GM23338 (cell line): ENCODE measurements around the gene ANO4. TPM values are rescaled to one million over a fixed set of nuclear protein-coding genes. Genes with fewer than 3 reads are reported as not detected.

Experiments
- ATAC-seq: fragments of 200-7000 bp; cut with Tn5 transposase; 3 replicates; pipeline ENCODE4 v1.9.1; 2020
- DNase-seq: peaks from one replicate; pipeline ENCODE4 v3.0.0-alpha.2; 2015; ENCODE audit warnings: low spot score
- H2AFZ ChIP-seq: fragments of 200-600 bp; sonication (generic); 2 replicates; pipeline ENCODE4 v1.8.0; 2016; ENCODE audit warnings: antibody characterized with exemption, mild to moderate bottlenecking, moderate library complexity
- H3F3A ChIP-seq: fragments of 200-600 bp; sonication (generic); replicated peaks from 2 replicates; pipeline ENCODE4 v1.8.0; 2017; ENCODE audit warnings: antibody characterized with exemption, mixed run types, low read depth
- H3K27ac ChIP-seq: fragments of 200-600 bp; sonication (generic); 2 replicates; pipeline ENCODE4 v1.6.1; 2016; ENCODE audit warnings: low read depth
- H3K27me3 ChIP-seq: fragments of 200-600 bp; sonication (generic); 2 replicates; pipeline ENCODE4 v1.8.0; 2016; ENCODE audit warnings: mild to moderate bottlenecking, mixed run types, moderate library complexity; ENCODE audit not compliant: insufficient read depth
- H3K36me3 ChIP-seq: fragments of 200-600 bp; sonication (generic); 2 replicates; pipeline ENCODE4 v1.8.0; 2016; ENCODE audit warnings: mild to moderate bottlenecking; ENCODE audit not compliant: insufficient read depth
- H3K4me1 ChIP-seq: fragments of 200-600 bp; sonication (generic); 2 replicates; pipeline ENCODE4 v1.8.0; 2016; ENCODE audit warnings: mild to moderate bottlenecking, moderate library complexity; ENCODE audit not compliant: insufficient read depth
- H3K4me2 ChIP-seq: fragments of 200-600 bp; sonication (generic); 2 replicates; pipeline ENCODE4 v1.7.1; 2017; ENCODE audit warnings: mixed run types
- H3K4me3 ChIP-seq: fragments of 200-600 bp; sonication (generic); 2 replicates; pipeline ENCODE4 v1.6.1; 2016; ENCODE audit warnings: mixed run types
- H3K79me2 ChIP-seq: fragments of 200-600 bp; sonication (generic); replicated peaks from 2 replicates; pipeline ENCODE4 v1.8.0; 2017; ENCODE audit warnings: mild to moderate bottlenecking; ENCODE audit not compliant: insufficient read depth
- H3K9me2 ChIP-seq: fragments of 200-600 bp; sonication (generic); 2 replicates; pipeline ENCODE4 v1.8.0; 2017; ENCODE audit not compliant: insufficient read depth
- H4K20me1 ChIP-seq: fragments of 200-600 bp; sonication (generic); replicated peaks from 2 replicates; pipeline ENCODE4 v1.8.0; 2017; ENCODE audit warnings: mild to moderate bottlenecking; ENCODE audit not compliant: insufficient read depth
- H3K27ac Mint-ChIP-seq: 2 replicates; pipeline ENCODE4 v1.8.0; 2020; ENCODE audit warnings: inconsistent platforms, mild to moderate bottlenecking, moderate library complexity, mixed read lengths
- H3K27me3 Mint-ChIP-seq: 3 replicates; pipeline ENCODE4 v1.8.0; 2022; ENCODE audit warnings: low read depth, mild to moderate bottlenecking, moderate library complexity, mixed read lengths, inconsistent platforms; ENCODE audit not compliant: insufficient read depth, poor library complexity
- H3K36me3 Mint-ChIP-seq: 3 replicates; pipeline ENCODE4 v1.8.0; 2021; ENCODE audit warnings: low read depth, mild to moderate bottlenecking, inconsistent platforms, moderate library complexity, mixed read lengths
- H3K4me1 Mint-ChIP-seq: 3 replicates; pipeline ENCODE4 v1.8.0; 2020; ENCODE audit warnings: mild to moderate bottlenecking, inconsistent platforms, mixed read lengths
- H3K4me3 Mint-ChIP-seq: 3 replicates; pipeline ENCODE4 v1.8.0; 2021; ENCODE audit warnings: moderate library complexity, mild to moderate bottlenecking, inconsistent platforms, mixed read lengths
- H3K9me3 Mint-ChIP-seq: 3 replicates; pipeline ENCODE4 v1.8.0; 2020; ENCODE audit warnings: moderate library complexity, mild to moderate bottlenecking, inconsistent platforms, mixed read lengths
- ETS1 ChIP-seq: IDR thresholded peaks from 2 replicates; pipeline ENCODE4 v1.6.1; 2016; ENCODE audit warnings: antibody characterized with exemption
- EZH2 ChIP-seq: fragments of 200-600 bp; sonication (generic); IDR thresholded peaks from one replicate; pipeline ENCODE4 v1.8.0; 2017; ENCODE audit warnings: antibody characterized with exemption, mild to moderate bottlenecking, low read depth; ENCODE audit not compliant: unreplicated experiment
- JUNB ChIP-seq: IDR thresholded peaks from one replicate; pipeline ENCODE4 v1.6.1; 2016; ENCODE audit warnings: antibody characterized with exemption; ENCODE audit not compliant: unreplicated experiment
- NANOG ChIP-seq: IDR thresholded peaks from 2 replicates; pipeline ENCODE4 v1.6.1; 2016; ENCODE audit warnings: antibody characterized with exemption, borderline replicate concordance
- POLR2AphosphoS5 ChIP-seq: IDR thresholded peaks from 2 replicates; pipeline ENCODE4 v1.6.1; 2016; ENCODE audit warnings: antibody characterized with exemption, low read depth
- REST ChIP-seq: IDR thresholded peaks from one replicate; pipeline ENCODE4 v1.6.1; 2018; ENCODE audit warnings: antibody characterized with exemption; ENCODE audit not compliant: unreplicated experiment
- STAT1 ChIP-seq: IDR thresholded peaks from one replicate; pipeline ENCODE4 v1.6.1; 2016; ENCODE audit warnings: antibody characterized with exemption; ENCODE audit not compliant: unreplicated experiment
- ZNF114 ChIP-seq: fragments of 250-450 bp; sonication (Bioruptor Pico); IDR thresholded peaks from 2 replicates; pipeline ENCODE4 v1.5.0; 2020; ENCODE audit warnings: mild to moderate bottlenecking, moderate library complexity
- ZNF331 ChIP-seq: fragments of 250-450 bp; sonication (Bioruptor Pico); IDR thresholded peaks from 2 replicates; pipeline ENCODE4 v1.5.0; 2020; ENCODE audit warnings: low read depth, mild to moderate bottlenecking, moderate library complexity
- ZNF462 ChIP-seq: fragments of 250-450 bp; sonication (Bioruptor Pico); IDR thresholded peaks from 2 replicates; pipeline ENCODE4 v1.5.0; 2020; ENCODE audit warnings: mild to moderate bottlenecking, moderate library complexity
- polyA plus RNA-seq: library from polyadenylated mRNA; unstranded; fragments of >200 nt; fragmentation: Nextera tagmentation; extraction: Ambion mirVana; gene quantifications from 2 replicates; pipeline ENCODE4 v1.2.1, GENCODE V29; 2016
- total RNA-seq: library from RNA; depleted of rRNA; stranded (reverse); fragments of >200 nt; shearing (Covaris generic); gene quantifications from 2 replicates; pipeline ENCODE4 v1.2.3, GENCODE V29; 2014

ANO4 gene
- total and polyA plus RNA-seq, 2 experiments from 2014 or later = 1.7 to 8.7 TPM

- TF ChIP-seq NANOG = no peak
- TF ChIP-seq STAT1 = no peak
- TF ChIP-seq JUNB = no peak
- TF ChIP-seq ZNF462 (CRISPR knock-in tag) = no peak
- TF ChIP-seq REST = no peak
- no peak for TF ChIP-seq ZNF331 (CRISPR knock-in tag)
- TF ChIP-seq ETS1 = no peak
- TF ChIP-seq POLR2AphosphoS5 = no peak
- TF ChIP-seq ZNF114 (CRISPR knock-in tag) = no peak
- no peak for TF ChIP-seq EZH2
- H3F3A ChIP-seq = no peaks in the 10 kb centered on the region
- no peaks in the 10 kb centered on the region for H3K36me3 ChIP-seq
- no peaks in the 10 kb centered on the region for H4K20me1 ChIP-seq
- no peak overlapping the region for H3K4me3 ChIP-seq
- ATAC-seq = no peak
- no peak overlapping the region for H3K27ac ChIP-seq
- no peak overlapping the region for H3K27ac Mint-ChIP-seq
- peaks cover 13% of the 10 kb centered on the region for H3K27me3 Mint-ChIP-seq
- no peak overlapping the region for H3K4me3 Mint-ChIP-seq
- no peaks in the 10 kb centered on the region for H3K36me3 Mint-ChIP-seq
- H3K79me2 ChIP-seq = no peaks in the 10 kb centered on the region
- H3K4me1 ChIP-seq = peaks cover 51% of the 10 kb centered on the region
- H3K9me2 ChIP-seq = no peaks in the 10 kb centered on the region
- DNase-seq = peak; percentile 37
- H3K4me2 ChIP-seq = peak overlapping the region; percentile 27
- H3K27me3 ChIP-seq = no peaks in the 10 kb centered on the region
- no peak overlapping the region for H2AFZ ChIP-seq
- no peaks in the 10 kb centered on the region for H3K9me3 Mint-ChIP-seq
- H3K4me1 Mint-ChIP-seq = peaks cover 56% of the 10 kb centered on the region
Observed at GRCh38 chr12:100797246-100797645, 2.7 kb downstream of the ANO4 start.
